DMS 273 (cell line): ENCODE data around the gene SUMO3.

ENCODE experiments used
- DNase-seq: peaks from one replicate; lab custom pipeline; 2025; ENCODE audit not compliant: unreplicated experiment; lab: John Stamatoyannopoulos, UW

The SUMO3 gene

GRCh38 chr21:44780767-44781459, 36.9 kb downstream of the SUMO3 start:
- DNase-seq: no peak

GRCh38 chr21:44780137-44780502, 37.7 kb downstream of the SUMO3 start:
- peak; percentile 42 for DNase-seq

GRCh38 chr21:44779417-44780136, 38.3 kb downstream of the SUMO3 start:
- no peak for DNase-seq

- no peak for DNase-seq
Measured at GRCh38 chr21:44778983-44779382, 38.9 kb downstream of the SUMO3 start.

GRCh38 chr21:44778499-44778911, 39.4 kb downstream of the SUMO3 start:
- DNase-seq: no peak

GRCh38 chr21:44778094-44778493, 39.8 kb downstream of the SUMO3 start:
- DNase-seq: no peak

- no peak for DNase-seq
Measured at GRCh38 chr21:44774972-44775371, 42.9 kb downstream of the SUMO3 start.

- DNase-seq: no peak
Measured at GRCh38 chr21:44773291-44773932, 44.5 kb downstream of the SUMO3 start.

GRCh38 chr21:44771896-44772525, 45.9 kb downstream of the SUMO3 start:
- no peak for DNase-seq

- no peak for DNase-seq
Measured at GRCh38 chr21:44767834-44768831, 49.7 kb downstream of the SUMO3 start.

GRCh38 chr21:44766818-44767354, 51.0 kb downstream of the SUMO3 start:
- DNase-seq: no peak

GRCh38 chr21:44766014-44766817, 51.6 kb downstream of the SUMO3 start:
- no peak for DNase-seq

- DNase-seq: no peak
Measured at GRCh38 chr21:44765231-44766013, 52.4 kb downstream of the SUMO3 start.

GRCh38 chr21:44764319-44765230, 53.3 kb downstream of the SUMO3 start:
- DNase-seq: peak; percentile 28

- DNase-seq: no peak
Measured at GRCh38 chr21:44763451-44764318, 54.2 kb downstream of the SUMO3 start.

GRCh38 chr21:44763050-44763378, 54.8 kb downstream of the SUMO3 start:
- DNase-seq: no peak
